Head of caudate nucleus (tissue), 42 donors: ENCODE data around the gene CNTN1.

ENCODE experiments used
- DNase-seq, 42 donors: peaks; one replicate each; pipeline versions ENCODE4 v3.0.0 to v3.0.0-alpha.2; 2020 to 2021; ENCODE audit warnings: mixed read lengths in 7 of 42
- intact Hi-C: fragments of 100-400 bp; cut with DNase I; formaldehyde crosslinking; loops from one replicate; pipeline ENCODE4 v1.15.0; 2022

The CNTN1 gene

GRCh38 chr12:40752011-40752410 lies 59.8 kb downstream of the CNTN1 start:
- intact Hi-C loops: no loop called here
- DNase-seq: peak in 3 of 42 donors; percentile 16 to 28 (median 25)

- no peak for DNase-seq
- intact Hi-C loops: no loop called here
These were observed 68.6 kb downstream of the CNTN1 start for GRCh38 chr12:40760821-40761220.

GRCh38 chr12:40762072-40762471 lies 69.8 kb downstream of the CNTN1 start:
- intact Hi-C loops: no loop called here

GRCh38 chr12:40768125-40768864 lies 76.1 kb downstream of the CNTN1 start:
- intact Hi-C loops: no loop called here
- peak in 3 of 42 donors; percentile 10 to 17 (median 16) for DNase-seq

More at GRCh38 chr12:40762072-40762471, 69.8 kb downstream of the CNTN1 start:
- no peak for DNase-seq

GRCh38 chr12:40769846-40770245 lies 77.6 kb downstream of the CNTN1 start:
- intact Hi-C loops: no loop called here
- no peak for DNase-seq

GRCh38 chr12:40770781-40771180 lies 78.5 kb downstream of the CNTN1 start:
- intact Hi-C loops: no loop called here
- no peak for DNase-seq

GRCh38 chr12:40775661-40776060 lies 83.4 kb downstream of the CNTN1 start:
- no peak for DNase-seq
- intact Hi-C loops: no loop called here

GRCh38 chr12:40784102-40784501 lies 91.9 kb downstream of the CNTN1 start:
- intact Hi-C loops: no loop called here
- DNase-seq: no peak

GRCh38 chr12:40788276-40788675 lies 96.0 kb downstream of the CNTN1 start:
- intact Hi-C loops: no loop called here
- DNase-seq: no peak

- DNase-seq: no peak
- intact Hi-C loops: no loop called here
These were observed 100.7 kb downstream of the CNTN1 start for GRCh38 chr12:40792792-40793386.

GRCh38 chr12:40793471-40793870 lies 101.2 kb downstream of the CNTN1 start:
- DNase-seq: no peak
- intact Hi-C loops: no loop called here

GRCh38 chr12:40794087-40794486 lies 101.8 kb downstream of the CNTN1 start:
- peak in 3 of 42 donors; percentile 9 to 37 (median 15) for DNase-seq
- intact Hi-C loops: no loop called here

GRCh38 chr12:40801082-40801481 lies 108.8 kb downstream of the CNTN1 start:
- intact Hi-C loops: no loop called here
- DNase-seq: no peak

- DNase-seq: no peak
- intact Hi-C loops: no loop called here
These were observed 109.6 kb downstream of the CNTN1 start for GRCh38 chr12:40801861-40802260.

GRCh38 chr12:40802656-40803055 lies 110.4 kb downstream of the CNTN1 start:
- no peak for DNase-seq
- intact Hi-C loops: no loop called here

- peak in 24 of 42 donors; percentile 7 to 47 (median 20) for DNase-seq
These were observed 127.3 kb downstream of the CNTN1 start for GRCh38 chr12:40819436-40820108.

GRCh38 chr12:40820794-40821484 lies 128.7 kb downstream of the CNTN1 start:
- intact Hi-C loops: no loop called here
- no peak for DNase-seq

More at GRCh38 chr12:40819436-40820108, 127.3 kb downstream of the CNTN1 start:
- intact Hi-C loops: no loop called here

- intact Hi-C loops: no loop called here
- DNase-seq: no peak
These were observed 132.9 kb downstream of the CNTN1 start for GRCh38 chr12:40825156-40825555.

GRCh38 chr12:40827683-40828592 lies 135.7 kb downstream of the CNTN1 start:
- peak in 9 of 42 donors; percentile 5 to 38 (median 17) for DNase-seq
- intact Hi-C loops: no loop called here
